ENCODE results near the gene SLX9.

SLX9 gene

GRCh38 chr21:44897326-44898010, 42.4 kb upstream of the SLX9 start:
- no peaks in the 10 kb centered on the region for H3K9me3 ChIP-seq (ENCODE audit: control insufficient read depth, low read length)
- H3K4me1 ChIP-seq (ENCODE audit: control insufficient read depth, insufficient read depth, low read length) = peaks cover 21% of the 10 kb centered on the region
- no peak overlapping the region for H3K4me3 ChIP-seq (ENCODE audit: low read length)
- no peaks in the 10 kb centered on the region for H3K36me3 ChIP-seq (ENCODE audit: control insufficient read depth, insufficient read depth, low read length)
- H3K9ac ChIP-seq (ENCODE audit: low read length) = no peak overlapping the region
- H3K27me3 ChIP-seq (ENCODE audit: control insufficient read depth, insufficient read depth, low read length) = peaks cover 11% of the 10 kb centered on the region

- Histone ChIP-seq H3K9ac (ENCODE audit: low read length) (no peak overlapping the region), H3K9me3 (ENCODE audit: control insufficient read depth, low read length) (no peaks in the 10 kb centered on the region), H3K4me1 (ENCODE audit: control insufficient read depth, insufficient read depth, low read length) (peaks cover 21% of the 10 kb centered on the region), H3K36me3 (ENCODE audit: control insufficient read depth, insufficient read depth, low read length) (no peaks in the 10 kb centered on the region), H3K27me3 (ENCODE audit: control insufficient read depth, insufficient read depth, low read length) (peaks cover 11% of the 10 kb centered on the region), H3K4me3 (ENCODE audit: low read length) (no peak overlapping the region)
Observed at GRCh38 chr21:44898011-44898488, 41.8 kb upstream of the SLX9 start.

- H3K27me3 ChIP-seq (ENCODE audit: control insufficient read depth, insufficient read depth, low read length) = peaks cover 11% of the 10 kb centered on the region
- H3K4me3 ChIP-seq (ENCODE audit: low read length) = no peak overlapping the region
Observed at GRCh38 chr21:44898851-44899767, 40.7 kb upstream of the SLX9 start.

GRCh38 chr21:44899768-44900558, 39.9 kb upstream of the SLX9 start:
- Histone ChIP-seq H3K4me1 (ENCODE audit: control insufficient read depth, insufficient read depth, low read length) (peaks cover 21% of the 10 kb centered on the region), H3K27me3 (ENCODE audit: control insufficient read depth, insufficient read depth, low read length) (peaks cover 11% of the 10 kb centered on the region), H3K36me3 (ENCODE audit: control insufficient read depth, insufficient read depth, low read length) (no peaks in the 10 kb centered on the region), H3K9ac (ENCODE audit: low read length) (no peak overlapping the region), H3K4me3 (ENCODE audit: low read length) (no peak overlapping the region), H3K9me3 (ENCODE audit: control insufficient read depth, low read length) (no peaks in the 10 kb centered on the region)

More at GRCh38 chr21:44898851-44899767, 40.7 kb upstream of the SLX9 start:
- no peaks in the 10 kb centered on the region for H3K9me3 ChIP-seq (ENCODE audit: control insufficient read depth, low read length)
- H3K4me1 ChIP-seq (ENCODE audit: control insufficient read depth, insufficient read depth, low read length) = peaks cover 21% of the 10 kb centered on the region
- no peak overlapping the region for H3K9ac ChIP-seq (ENCODE audit: low read length)
- H3K36me3 ChIP-seq (ENCODE audit: control insufficient read depth, insufficient read depth, low read length) = no peaks in the 10 kb centered on the region

GRCh38 chr21:44900559-44901251, 39.1 kb upstream of the SLX9 start:
- peaks cover 11% of the 10 kb centered on the region for H3K27me3 ChIP-seq (ENCODE audit: control insufficient read depth, insufficient read depth, low read length)
- H3K4me3 ChIP-seq (ENCODE audit: low read length) = no peak overlapping the region

GRCh38 chr21:44901391-44902074, 38.3 kb upstream of the SLX9 start:
- peaks cover 21% of the 10 kb centered on the region for H3K4me1 ChIP-seq (ENCODE audit: control insufficient read depth, insufficient read depth, low read length)
- no peaks in the 10 kb centered on the region for H3K36me3 ChIP-seq (ENCODE audit: control insufficient read depth, insufficient read depth, low read length)
- peaks cover 11% of the 10 kb centered on the region for H3K27me3 ChIP-seq (ENCODE audit: control insufficient read depth, insufficient read depth, low read length)
- H3K4me3 ChIP-seq (ENCODE audit: low read length) = no peak overlapping the region
- H3K9ac ChIP-seq (ENCODE audit: low read length) = no peak overlapping the region
- H3K9me3 ChIP-seq (ENCODE audit: control insufficient read depth, low read length) = no peaks in the 10 kb centered on the region

More at GRCh38 chr21:44900559-44901251, 39.1 kb upstream of the SLX9 start:
- peaks cover 21% of the 10 kb centered on the region for H3K4me1 ChIP-seq (ENCODE audit: control insufficient read depth, insufficient read depth, low read length)
- no peaks in the 10 kb centered on the region for H3K9me3 ChIP-seq (ENCODE audit: control insufficient read depth, low read length)
- no peaks in the 10 kb centered on the region for H3K36me3 ChIP-seq (ENCODE audit: control insufficient read depth, insufficient read depth, low read length)
- H3K9ac ChIP-seq (ENCODE audit: low read length) = no peak overlapping the region

GRCh38 chr21:44902268-44903049, 37.4 kb upstream of the SLX9 start:
- no peak overlapping the region for H3K4me3 ChIP-seq (ENCODE audit: low read length)
- H3K9me3 ChIP-seq (ENCODE audit: control insufficient read depth, low read length) = no peaks in the 10 kb centered on the region

GRCh38 chr21:44903050-44903685, 36.7 kb upstream of the SLX9 start:
- H3K9me3 ChIP-seq (ENCODE audit: control insufficient read depth, low read length) = no peaks in the 10 kb centered on the region
- H3K36me3 ChIP-seq (ENCODE audit: control insufficient read depth, insufficient read depth, low read length) = no peaks in the 10 kb centered on the region
- H3K4me1 ChIP-seq (ENCODE audit: control insufficient read depth, insufficient read depth, low read length) = peaks cover 9% of the 10 kb centered on the region
- H3K4me3 ChIP-seq (ENCODE audit: low read length) = no peak overlapping the region
- no peak overlapping the region for H3K9ac ChIP-seq (ENCODE audit: low read length)
- H3K27me3 ChIP-seq (ENCODE audit: control insufficient read depth, insufficient read depth, low read length) = peaks cover 11% of the 10 kb centered on the region

More at GRCh38 chr21:44902268-44903049, 37.4 kb upstream of the SLX9 start:
- H3K27me3 ChIP-seq (ENCODE audit: control insufficient read depth, insufficient read depth, low read length) = peaks cover 11% of the 10 kb centered on the region
- no peaks in the 10 kb centered on the region for H3K36me3 ChIP-seq (ENCODE audit: control insufficient read depth, insufficient read depth, low read length)
- no peak overlapping the region for H3K9ac ChIP-seq (ENCODE audit: low read length)
- H3K4me1 ChIP-seq (ENCODE audit: control insufficient read depth, insufficient read depth, low read length) = peaks cover 17% of the 10 kb centered on the region

- no peaks in the 10 kb centered on the region for H3K36me3 ChIP-seq (ENCODE audit: control insufficient read depth, insufficient read depth, low read length)
- no peak overlapping the region for H3K4me3 ChIP-seq (ENCODE audit: low read length)
- H3K27me3 ChIP-seq (ENCODE audit: control insufficient read depth, insufficient read depth, low read length) = peaks cover 11% of the 10 kb centered on the region
- no peaks in the 10 kb centered on the region for H3K9me3 ChIP-seq (ENCODE audit: control insufficient read depth, low read length)
- peaks cover 8% of the 10 kb centered on the region for H3K4me1 ChIP-seq (ENCODE audit: control insufficient read depth, insufficient read depth, low read length)
- H3K9ac ChIP-seq (ENCODE audit: low read length) = no peak overlapping the region
Observed at GRCh38 chr21:44903689-44904088, 36.1 kb upstream of the SLX9 start.
